K562 (cell line): ENCODE data around the gene ZNF865. TPM values are rescaled to one million over a fixed set of nuclear protein-coding genes. Genes with fewer than 3 reads are reported as not detected.

Source experiments
- ATAC-seq: fragments of 200-7000 bp; cut with Tn5 transposase; 3 replicates; pipeline ENCODE4 v1.9.1; 2020; ENCODE audit warnings: moderate library complexity
- BruUV-seq: library from RNA; stranded (reverse); fragments of 400-500 nt; replicated peaks from 2 replicates; lab custom pipeline; 2021; lab: Mats Ljungman, UMichigan
- CTCF ChIA-PET: fragments of 300-600 bp; formaldehyde crosslinking; extraction: SDS; loops from one replicate; lab custom pipeline; 2021; ENCODE audit warnings: low intra/inter-chr PET ratio; lab: Yijun Ruan, JAX
- POLR2A ChIA-PET: fragments of 300-600, 350-650 bp; sonication (Branson Sonifier 250); formaldehyde crosslinking; extraction: SDS; loops from one replicate; lab custom pipeline; 2021; ENCODE audit warnings: antibody characterized with exemption, inconsistent platforms; lab: Yijun Ruan, JAX
- DNase-seq, 4 experiments: peaks; one replicate each; pipeline versions ENCODE4 v3.0.0 to v3.0.0-alpha.2; 2011 to 2018; ENCODE audit warnings: low spot score in 3 of 4, mixed read lengths in 3 of 4; ENCODE audit errors: extremely low read depth in 1 of 4
- FAIRE-seq: peaks from 2 replicates; lab custom pipeline; 2011; peaks lifted over from hg19 to GRCh38; lab: Jason Lieb, UNC
- H2AFZ ChIP-seq: 2 replicates; pipeline ENCODE4 v1.6.0; 2011; ENCODE audit warnings: low read depth, low read length, control low read depth, inconsistent platforms
- H3K27ac ChIP-seq: fragments of 200-600 bp; 3 replicates; pipeline ENCODE4 v1.8.0; 2011; ENCODE audit warnings: low read depth, mild to moderate bottlenecking, control low read depth, inconsistent platforms, low read length, moderate library complexity, mixed read lengths; ENCODE audit errors: extremely low read depth
- H3K27me3 ChIP-seq, 2 experiments: fragments of 300-600 bp in 1 of 2; 2 replicates in 1 of 2; 3 replicates in 1 of 2; pipeline versions ENCODE4 v1.6.0 to v1.8.0; 2011; ENCODE audit warnings: inconsistent platforms in 2 of 2, low read length in 2 of 2, mild to moderate bottlenecking in 1 of 2, mixed read lengths in 1 of 2, moderate library complexity in 1 of 2; ENCODE audit not compliant: control insufficient read depth in 2 of 2, insufficient read depth in 2 of 2
- H3K36me3 ChIP-seq: fragments of 300-600 bp; 3 replicates; pipeline ENCODE4 v1.8.0; 2011; ENCODE audit warnings: mild to moderate bottlenecking, low read length, inconsistent platforms; ENCODE audit not compliant: control insufficient read depth, insufficient read depth
- H3K4me1 ChIP-seq, 2 experiments: fragments of 200-600 bp in 1 of 2; replicated peaks in 1 of 2; 2 replicates in 1 of 2; 3 replicates in 1 of 2; pipeline versions ENCODE4 v1.5.1 to v1.8.0; 2011; ENCODE audit warnings: inconsistent platforms in 2 of 2, low read length in 2 of 2, mild to moderate bottlenecking in 1 of 2, mixed read lengths in 1 of 2, moderate library complexity in 1 of 2; ENCODE audit not compliant: control insufficient read depth in 2 of 2, insufficient read depth in 2 of 2
- H3K4me2 ChIP-seq: 2 replicates; pipeline ENCODE4 v1.6.1; 2011; ENCODE audit warnings: low read length, control low read depth, inconsistent platforms, mixed read lengths; ENCODE audit not compliant: insufficient read depth
- H3K4me3 ChIP-seq: fragments of 200-600 bp; sonication (generic), shearing (Covaris generic); 2 replicates; pipeline ENCODE4 v1.5.1; 2016; ENCODE audit warnings: control low read depth, inconsistent platforms
- H3K79me2 ChIP-seq: fragments of 200-600 bp; 3 replicates; pipeline ENCODE4 v1.8.0; 2011; ENCODE audit warnings: low read length, inconsistent platforms; ENCODE audit not compliant: control insufficient read depth, insufficient read depth
- H3K9ac ChIP-seq, 2 experiments: 2 replicates each; pipeline versions ENCODE4 v1.6.0 to v1.6.1; 2011; ENCODE audit warnings: low read depth in 2 of 2, low read length in 2 of 2, control low read depth in 1 of 2, inconsistent platforms in 1 of 2, mild to moderate bottlenecking in 1 of 2, mixed read lengths in 1 of 2; ENCODE audit not compliant: insufficient read depth in 1 of 2
- H3K9me1 ChIP-seq: one replicate; pipeline ENCODE4 v1.6.0; 2011; ENCODE audit warnings: inconsistent platforms, mild to moderate bottlenecking, low read length, moderate library complexity; ENCODE audit not compliant: control insufficient read depth, insufficient read depth
- H3K9me3 ChIP-seq: replicated peaks from 2 replicates; pipeline ENCODE4 v1.5.1; 2011; ENCODE audit warnings: low read depth, low read length, inconsistent platforms; ENCODE audit not compliant: control insufficient read depth, insufficient read depth
- H4K20me1 ChIP-seq: replicated peaks from 2 replicates; pipeline ENCODE4 v1.6.1; 2011; ENCODE audit warnings: low read length, inconsistent platforms, mixed read lengths; ENCODE audit not compliant: control insufficient read depth, insufficient read depth
- ARHGAP35 ChIP-seq: fragments of 450-650 bp; IDR thresholded peaks from 2 replicates; pipeline ENCODE4 v1.6.1; 2018; ENCODE audit not compliant: partially characterized antibody
- CEBPG ChIP-seq, 3 experiments: fragments of 200-800 bp in 1 of 3; sonication (Bioruptor generic) in 1 of 3; sonication (generic) in 1 of 3; formaldehyde crosslinking in 1 of 3; IDR thresholded peaks in 2 of 3; conservative IDR thresholded peaks in 1 of 3; 2 replicates each; pipeline versions ENCODE4 v1.6.1 to v1.8.0; 2016 to 2022; ENCODE audit warnings: missing compliant biosample characterization in 2 of 3, missing genetic modification characterization in 2 of 3, mild to moderate bottlenecking in 1 of 3, missing genetic modification reagents in 1 of 3
- GTF2F1 ChIP-seq: IDR thresholded peaks from 2 replicates; pipeline ENCODE4 v1.6.1; 2011; ENCODE audit warnings: low read depth, low read length, improper control_type of control experiment
- TOE1 ChIP-seq, 2 experiments: fragments of 450-650 bp in 1 of 2; sonication (generic) in 1 of 2; formaldehyde crosslinking in 1 of 2; IDR thresholded peaks; 2 replicates each; pipeline versions ENCODE4 v1.7.1 to v1.8.0; 2016 to 2022; ENCODE audit warnings: borderline replicate concordance in 2 of 2, mild to moderate bottlenecking in 2 of 2, antibody characterized with exemption in 1 of 2, inconsistent platforms in 1 of 2, low read depth in 1 of 2, missing genetic modification reagents in 1 of 2, moderate library complexity in 1 of 2
- ZNF253 ChIP-seq: fragments of 250-450 bp; sonication (Bioruptor Pico); conservative IDR thresholded peaks from 2 replicates; pipeline ENCODE4 v1.6.1; 2021; ENCODE audit warnings: mild to moderate bottlenecking
- ZNF444 ChIP-seq: fragments of 250-450 bp; sonication (Bioruptor Pico); IDR thresholded peaks from 2 replicates; pipeline ENCODE4 v1.4.0; 2020; ENCODE audit warnings: mild to moderate bottlenecking, moderate library complexity
- WGBS: fragments of 100-300 bp; shearing (Covaris generic); methylation state at CpG from one replicate; pipeline ENCODE4 v1.1.6; 2016; ENCODE audit warnings: low coverage, mixed read lengths; ENCODE audit not compliant: insufficient coverage; ENCODE audit errors: missing lambda C conversion rate; 5-methylcytosine and 5-hydroxymethylcytosine counted together
- in situ Hi-C: fragments of 300-500 bp; cut with MboI; formaldehyde crosslinking; loops from 4 replicates; pipeline ENCODE4 v1.15.0; 2018; ENCODE audit warnings: inconsistent platforms, mixed read lengths
- intact Hi-C: fragments of 100-400 bp; cut with micrococcal nuclease; formaldehyde crosslinking; loops from 2 replicates; pipeline ENCODE4 v1.14.2; 2022
- polyA plus RNA-seq, 8 experiments: library from polyadenylated mRNA; depleted of rRNA in 4 of 8; stranded (reverse) in 5 of 8; unstranded in 3 of 8; fragments of >200 nt; fragmentation: Nextera tagmentation in 2 of 8; fragmentation: Illumina TruSeq in 1 of 8; extraction: Ambion mirVana in 2 of 8; extraction: Trizol in 1 of 8; gene quantifications; 2 replicates each; pipeline versions ENCODE4 v1.2.1 to v1.2.3, GENCODE V29; 2011 to 2014; ENCODE audit warnings: inconsistent platforms in 1 of 8, missing spikeins in 1 of 8
- total RNA-seq, 7 experiments: library from RNA; depleted of rRNA in 6 of 7; stranded (reverse); fragments of >200 nt in 6 of 7; fragmentation: Illumina TruSeq in 2 of 7; extraction: Trizol in 2 of 7; gene quantifications; 2 replicates each; pipeline versions ENCODE4 v1.2.1 to v1.2.3, GENCODE V29; 2011 to 2021; ENCODE audit warnings: low replicate concordance in 1 of 7
- TF ChIP-seq, protein P1 (sequence below): fragments of 200-400 bp; formaldehyde crosslinking; IDR thresholded peaks from 2 replicates; pipeline ENCODE4 v1.6.1; 2017; ENCODE audit warnings: mild to moderate bottlenecking, low read depth, low read length, moderate library complexity

ZNF865 gene
- total and polyA plus RNA-seq, 9 of the 15 experiments (the other 6 are each of a cell fraction or from before 2014, with no cell fraction given): 0.40 to 18.8 (median 1.6) TPM; not detected in 2

DNA sequence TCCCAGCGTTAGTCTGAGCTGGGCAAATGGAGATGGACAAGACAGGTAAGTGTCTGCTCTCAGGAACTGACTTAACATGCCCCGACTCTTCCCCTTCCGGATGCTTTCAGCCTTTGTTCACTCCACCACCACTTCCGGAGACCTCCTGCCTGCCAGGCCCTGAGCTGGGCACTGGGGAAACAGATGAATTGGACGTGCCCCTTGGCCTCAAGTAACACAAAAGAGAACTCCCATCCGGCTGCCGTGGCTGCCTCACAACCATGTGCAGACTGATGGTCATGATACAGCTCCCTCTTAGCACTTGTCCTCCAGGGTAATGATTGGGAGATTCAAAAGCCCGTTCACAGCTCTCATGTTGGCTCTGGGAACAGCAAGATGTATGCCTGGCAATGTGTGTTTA lies 12.0 kb downstream of the ZNF865 start:
- no peak overlapping the region for H3K9ac ChIP-seq
- CTCF ChIA-PET: no interaction called here
- ATAC-seq: no peak
- no peaks in the 10 kb centered on the region; the same call in 1 of the 2 replicates for H4K20me1 ChIP-seq
- intact Hi-C loops: no loop called here
- no TSS peak for BruUV-seq
- FAIRE-seq: no peak
- no peak overlapping the region for H3K27ac ChIP-seq
- H3K9me3 ChIP-seq: no peaks in the 10 kb centered on the region
- POLR2A ChIA-PET: interaction anchor here (0.6 to 2.7 kb wide), 4 partner anchors 11 to 23 kb away, joined by 3 to 18 read pairs (median 4); partner anchors contain the start of genes FIZ1 and ZNF865
- no peak overlapping the region for H3K4me2 ChIP-seq
- in situ Hi-C loops: no loop called here
- peaks cover 6% of the 10 kb centered on the region; the same call in 1 of the 3 replicates for H3K79me2 ChIP-seq
- H3K36me3 ChIP-seq: peaks cover 35% of the 10 kb centered on the region; the same call in 2 of the 3 replicates
- WGBS: 86% methylated on average over 8 of the region's 8 CpGs
- DNase-seq: no peak
- H3K27me3 ChIP-seq: no peaks in the 10 kb centered on the region
- TF ChIP-seq ZNF444 (CRISPR knock-in tag): no peak
- no peak for TF ChIP-seq CEBPG (CRISPR knock-in tag; IDR thresholded peaks at IDR 0.05)
- TF ChIP-seq CEBPG (tag; conservative IDR thresholded peaks at IDR 0.05 in 1 of 2, IDR thresholded peaks at IDR 0.05 in 1 of 2): no peak
- TF ChIP-seq GTF2F1: no peak
- TF ChIP-seq ZNF253 (CRISPR knock-in tag): no peak
- TF ChIP-seq, protein P1, sequence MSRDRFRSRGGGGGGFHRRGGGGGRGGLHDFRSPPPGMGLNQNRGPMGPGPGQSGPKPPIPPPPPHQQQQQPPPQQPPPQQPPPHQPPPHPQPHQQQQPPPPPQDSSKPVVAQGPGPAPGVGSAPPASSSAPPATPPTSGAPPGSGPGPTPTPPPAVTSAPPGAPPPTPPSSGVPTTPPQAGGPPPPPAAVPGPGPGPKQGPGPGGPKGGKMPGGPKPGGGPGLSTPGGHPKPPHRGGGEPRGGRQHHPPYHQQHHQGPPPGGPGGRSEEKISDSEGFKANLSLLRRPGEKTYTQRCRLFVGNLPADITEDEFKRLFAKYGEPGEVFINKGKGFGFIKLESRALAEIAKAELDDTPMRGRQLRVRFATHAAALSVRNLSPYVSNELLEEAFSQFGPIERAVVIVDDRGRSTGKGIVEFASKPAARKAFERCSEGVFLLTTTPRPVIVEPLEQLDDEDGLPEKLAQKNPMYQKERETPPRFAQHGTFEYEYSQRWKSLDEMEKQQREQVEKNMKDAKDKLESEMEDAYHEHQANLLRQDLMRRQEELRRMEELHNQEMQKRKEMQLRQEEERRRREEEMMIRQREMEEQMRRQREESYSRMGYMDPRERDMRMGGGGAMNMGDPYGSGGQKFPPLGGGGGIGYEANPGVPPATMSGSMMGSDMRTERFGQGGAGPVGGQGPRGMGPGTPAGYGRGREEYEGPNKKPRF: no peak
- TF ChIP-seq TOE1 (IDR thresholded peaks at IDR 0.05; ENCODE audit: borderline replicate concordance): no peak
- no peak for TF ChIP-seq TOE1 (CRISPR knock-in tag; IDR thresholded peaks at IDR 0.05; ENCODE audit: borderline replicate concordance, low read depth)
- TF ChIP-seq ARHGAP35: no peak
- TF ChIP-seq, all 486 proteins: peak for 0
- Histone ChIP-seq H3K9me1 (peaks cover 3% of the 10 kb centered on the region), H3K4me1 (peaks cover 0 to 9% of the 10 kb centered on the region in 2 experiments; a peak in 2 of 5 replicates), H2AFZ (no peak overlapping the region), H3K4me3 (no peak overlapping the region)
